Stimulated activated CD8-positive, alpha-beta memory T cell treated with anti-CD3 and anti-CD28 coated beads, Interleukin-7, amount 100 ng/mL, for 24 hours (primary cell): Measurements from ENCODE around the gene POLL.

ENCODE experiments used
- DNase-seq: peaks from one replicate; pipeline ENCODE4 v3.0.0-alpha.2; 2020; ENCODE audit warnings: low read depth

POLL gene

DNA sequence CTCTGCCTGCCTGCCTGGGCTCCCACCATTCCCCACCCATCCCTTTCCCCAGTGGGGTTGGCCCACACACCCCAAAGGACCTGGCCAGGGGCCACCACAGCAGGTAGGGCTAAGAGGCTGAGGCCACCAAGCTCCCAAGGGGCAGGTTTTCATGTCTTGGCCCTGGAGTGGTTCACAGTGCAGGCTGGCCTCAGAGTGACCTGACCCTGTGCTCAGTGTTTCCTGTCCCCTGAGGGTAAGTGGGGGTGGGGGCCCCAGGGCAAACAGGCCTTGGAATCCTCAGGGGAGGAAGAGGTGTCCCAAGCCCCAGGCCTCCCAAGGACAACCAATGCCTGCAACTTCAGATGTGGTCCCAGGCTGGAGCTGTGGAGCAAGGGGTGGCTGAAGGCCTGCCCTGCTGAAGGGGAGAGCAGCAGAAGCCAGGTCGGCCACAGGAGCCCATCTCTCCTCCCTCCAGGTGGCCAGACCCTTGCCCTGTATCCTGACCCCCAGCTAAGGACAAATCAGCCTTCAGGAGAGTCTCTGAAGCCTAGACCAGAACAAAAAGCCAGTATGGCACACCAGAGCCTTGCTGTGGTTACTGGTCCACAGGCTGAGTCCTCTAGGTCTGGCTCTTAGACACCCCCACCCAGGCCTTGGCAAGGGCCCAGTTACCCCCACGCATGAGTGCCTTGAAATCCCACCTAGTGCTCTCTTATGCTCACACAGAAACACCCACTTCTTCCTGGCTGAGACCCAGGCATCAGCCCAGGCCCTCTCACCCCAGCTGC, 27.6 kb downstream of the POLL start:
- no peak for DNase-seq

DNA sequence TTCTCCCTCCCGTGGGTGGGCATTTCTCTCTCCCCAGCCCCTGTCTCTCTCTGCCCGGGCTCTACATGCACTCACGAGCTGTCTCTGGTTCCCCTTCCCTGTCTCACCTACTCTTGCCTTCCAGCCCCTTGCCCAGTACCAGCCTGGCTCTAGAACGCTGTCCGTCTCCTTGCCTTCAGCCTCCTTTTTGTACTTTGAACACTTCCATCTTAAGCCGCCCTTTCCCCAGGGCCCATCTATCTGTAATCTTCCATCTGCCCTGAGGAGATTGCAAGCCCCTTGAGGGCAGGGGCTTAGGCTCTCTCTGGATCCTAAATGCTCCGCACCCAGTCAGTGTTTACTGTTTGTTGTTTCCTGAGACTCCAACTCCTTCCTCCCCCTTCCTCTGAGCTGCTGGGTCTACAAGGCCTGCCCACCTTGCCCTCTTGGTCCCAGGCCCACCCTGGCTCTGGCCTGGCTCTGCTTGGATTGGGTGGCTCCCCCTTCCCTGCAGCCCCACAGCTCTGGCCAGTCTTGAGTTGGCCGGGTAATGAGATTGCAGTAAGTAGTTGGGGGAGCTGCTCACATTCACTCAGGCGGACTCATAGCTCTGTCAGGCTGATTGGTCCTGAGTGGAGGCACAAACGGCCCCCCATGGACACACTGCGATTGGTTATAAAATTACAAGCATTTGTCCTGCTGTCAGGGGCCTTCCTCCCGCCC, 28.3 kb downstream of the POLL start:
- DNase-seq, result no peak

DNA sequence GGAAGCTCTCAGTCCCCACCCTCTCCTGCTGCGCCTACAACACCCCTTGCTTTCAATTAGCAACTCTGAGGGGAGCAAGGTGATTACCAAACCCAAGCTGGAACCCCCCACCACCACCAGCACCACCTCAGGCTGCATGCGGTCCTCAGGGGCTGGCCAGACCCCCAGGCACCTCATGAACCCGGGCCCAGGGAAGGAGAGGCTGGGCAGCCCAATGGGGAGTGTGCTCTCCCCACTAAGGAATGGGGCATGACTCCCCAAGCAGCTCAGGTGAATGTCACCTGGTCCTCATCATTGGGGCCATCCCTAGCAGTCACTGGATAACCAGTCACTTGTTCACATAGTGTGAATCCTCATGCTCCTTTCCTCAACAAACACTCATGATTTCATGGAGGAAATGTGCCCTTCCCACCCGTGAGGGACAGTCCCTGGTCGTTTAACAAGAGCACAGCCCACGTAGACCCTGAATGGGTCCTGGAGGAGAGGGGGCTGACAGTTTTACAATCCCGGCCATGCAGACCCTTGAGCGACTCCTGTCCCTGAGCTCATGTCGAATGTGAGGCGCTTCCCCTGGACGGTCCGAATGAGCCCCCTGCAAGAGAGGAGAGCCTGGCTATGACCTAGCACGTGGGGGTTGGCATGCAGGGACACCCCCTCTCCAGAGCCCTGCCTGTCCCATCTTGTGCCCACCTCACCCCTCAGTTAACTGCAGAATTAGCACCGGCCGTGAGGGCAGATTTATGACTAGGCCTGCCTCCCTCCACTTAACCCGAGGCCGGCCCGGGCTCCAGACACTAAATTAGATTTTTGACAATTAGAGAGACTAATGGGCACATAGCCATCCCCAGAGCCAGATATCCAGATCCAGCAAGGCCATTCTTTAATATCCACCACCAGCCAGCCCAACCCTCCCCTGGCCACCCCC, 29.1 kb downstream of the POLL start:
- no peak for DNase-seq

- no peak for DNase-seq
Measured at GRCh38 chr10:101558204-101558603, 29.9 kb downstream of the POLL start.

DNA sequence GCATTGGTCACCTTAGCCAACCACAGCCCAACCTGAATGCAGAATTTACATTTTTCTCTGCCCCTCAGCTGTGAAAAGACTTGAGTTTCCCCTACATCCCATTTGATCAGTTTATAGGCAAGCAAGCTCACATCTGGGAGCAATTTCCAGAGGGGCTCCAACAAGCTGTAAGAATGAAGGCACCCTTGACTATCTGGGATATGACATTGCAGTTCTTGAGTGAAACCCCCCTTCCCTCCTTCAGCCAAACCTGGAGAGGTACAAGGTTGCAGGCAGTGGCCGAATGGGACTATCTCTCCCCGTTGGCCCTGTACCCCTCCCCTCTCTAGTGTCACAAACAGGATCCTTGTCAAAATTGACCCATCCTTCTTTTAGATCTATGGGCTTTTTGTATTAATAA, 30.5 kb downstream of the POLL start:
- DNase-seq, result no peak

GRCh38 chr10:101552442-101552841, 35.6 kb downstream of the POLL start:
- no peak for DNase-seq

GRCh38 chr10:101550965-101551364, 37.1 kb downstream of the POLL start:
- no peak for DNase-seq

DNA sequence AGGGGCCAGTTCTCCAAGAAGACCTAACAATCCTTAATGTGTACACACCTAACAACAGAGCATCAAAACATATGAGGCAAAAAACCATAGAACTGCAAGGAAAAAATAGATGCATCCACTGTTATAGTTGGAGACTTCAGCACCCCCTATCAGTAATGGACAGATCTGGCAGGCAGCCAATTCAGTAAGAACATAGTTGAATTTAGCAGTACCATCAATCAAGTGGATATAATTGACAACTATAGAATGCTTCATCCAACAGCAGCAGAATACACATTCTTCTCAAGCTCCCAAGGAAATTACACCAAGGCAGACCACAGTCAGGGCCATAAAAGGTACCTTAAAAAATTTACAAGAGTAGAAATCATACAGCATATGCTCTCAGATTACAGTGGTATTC, 42.2 kb downstream of the POLL start:
- no peak for DNase-seq

DNA sequence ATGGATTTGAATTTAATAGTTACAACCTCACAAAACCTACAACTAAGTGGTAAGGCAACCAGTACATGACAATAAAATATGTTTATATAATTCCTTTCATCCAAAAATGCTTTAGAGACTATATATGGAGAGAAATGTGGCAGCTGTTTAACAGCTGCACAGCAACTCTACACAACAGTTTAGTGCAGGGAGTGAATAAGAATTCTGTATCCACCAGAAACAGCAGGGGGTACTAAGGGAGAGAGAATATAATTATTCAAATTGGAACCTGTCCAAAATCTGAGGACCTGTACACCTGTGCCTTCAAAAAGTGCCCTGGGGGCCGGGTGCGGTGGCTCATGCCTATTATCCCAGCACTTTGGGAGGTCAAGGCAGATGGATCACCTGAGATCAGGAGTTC, 49.6 kb downstream of the POLL start:
- DNase-seq, result no peak

DNA sequence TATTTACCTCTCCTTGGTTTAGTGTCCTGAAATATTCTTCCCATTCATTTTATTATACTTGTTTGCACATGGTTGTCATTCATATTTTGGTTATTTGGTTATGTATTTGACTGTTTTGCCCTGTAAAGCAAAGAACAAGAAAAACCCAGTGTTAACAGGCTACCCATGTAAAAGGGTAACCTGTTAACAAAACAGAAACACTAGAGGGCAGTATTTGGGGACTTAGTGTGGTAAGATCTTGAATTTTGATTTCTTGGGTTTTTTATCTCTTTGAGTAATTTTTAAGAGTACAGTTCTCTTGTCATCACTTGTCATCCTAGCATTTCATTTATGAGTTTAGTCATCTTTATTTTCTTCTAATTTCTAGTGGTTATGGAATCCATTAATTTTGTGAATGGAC, 51.3 kb downstream of the POLL start:
- no peak for DNase-seq

- no peak for DNase-seq
Measured at GRCh38 chr10:101535949-101536348, 52.1 kb downstream of the POLL start.

DNA sequence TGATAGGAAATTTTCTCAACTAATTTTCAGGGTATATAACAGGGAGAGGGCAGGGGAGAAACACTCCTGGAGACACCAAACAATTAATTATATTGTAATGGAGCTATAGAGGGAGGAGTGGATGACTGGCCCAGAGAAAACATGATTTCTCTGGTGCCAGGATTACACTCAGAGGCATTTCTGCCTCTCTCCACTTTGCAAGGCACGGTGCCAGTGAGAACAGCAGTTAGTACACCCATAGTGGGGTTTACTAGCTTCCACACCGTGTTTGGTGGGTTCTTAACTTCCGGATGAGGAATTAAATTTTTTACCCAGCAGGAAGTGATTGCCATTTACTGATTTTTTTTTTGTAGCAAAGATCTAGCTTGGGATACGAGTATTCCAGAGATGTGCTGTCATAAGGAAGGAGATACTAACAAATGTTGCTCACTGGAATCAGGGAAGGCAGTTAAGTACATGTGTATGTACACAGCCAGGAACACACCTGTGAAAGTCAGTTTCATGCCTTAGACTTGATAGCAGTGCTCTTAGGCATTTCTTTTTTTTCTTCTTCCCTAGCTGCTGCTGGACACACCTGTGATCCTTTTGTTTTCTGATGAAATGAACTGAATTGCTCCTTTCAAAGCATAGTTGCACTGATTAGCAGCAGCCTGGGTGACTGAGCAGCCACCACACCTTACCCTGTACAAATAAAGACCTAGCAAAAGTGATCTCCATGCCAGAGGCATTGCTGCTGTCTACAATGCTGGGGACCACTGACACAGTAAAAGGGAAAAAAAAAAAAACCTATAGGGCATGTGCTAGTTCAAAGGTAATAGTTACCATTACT, 58.1 kb downstream of the POLL start:
- no peak for DNase-seq

- DNase-seq, result no peak
Measured at GRCh38 chr10:101529207-101529606, 58.9 kb downstream of the POLL start.
